GM19455 (cell line): ENCODE measurements around the gene ARAP2.

ENCODE experiments used
- ATAC-seq: cut with Tn5 transposase; IDR thresholded peaks from one replicate; pipeline ENCODE4 v1.9.1; 2021; ENCODE audit not compliant: unreplicated experiment

Gene ARAP2

DNA sequence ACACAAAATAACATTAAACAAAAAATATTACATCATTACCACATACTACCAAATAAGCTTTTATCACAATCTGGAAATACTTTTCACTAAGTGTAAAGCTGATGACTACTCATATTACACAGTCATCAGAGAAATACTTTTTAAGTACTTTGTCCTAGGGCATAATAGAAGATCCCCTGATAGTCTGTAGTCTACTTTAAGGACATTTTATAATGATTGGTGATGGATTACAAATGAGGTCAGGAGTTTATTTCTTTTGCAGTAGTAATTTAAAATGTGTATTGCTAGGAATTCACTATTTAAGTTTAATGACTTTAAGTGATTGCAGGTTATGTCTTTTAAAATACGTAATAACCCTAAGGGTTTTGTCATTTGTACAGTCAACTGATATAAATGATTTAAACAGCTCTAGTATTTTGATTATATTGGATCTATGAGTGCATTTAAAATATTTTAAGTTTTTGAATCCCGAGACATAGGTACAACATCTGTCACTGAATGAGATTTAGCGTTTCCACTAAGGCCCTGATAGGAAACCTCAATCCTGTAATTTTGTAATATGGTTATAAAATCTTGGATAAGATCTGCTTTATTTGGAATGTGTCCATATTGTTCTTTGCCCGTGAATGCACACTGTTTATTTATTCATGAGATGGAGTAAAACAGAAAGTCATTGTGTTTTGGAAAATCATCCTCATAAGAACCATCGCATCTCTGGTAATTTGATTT, 189.5 kb downstream of the ARAP2 start:
- ATAC-seq, result no peak

DNA sequence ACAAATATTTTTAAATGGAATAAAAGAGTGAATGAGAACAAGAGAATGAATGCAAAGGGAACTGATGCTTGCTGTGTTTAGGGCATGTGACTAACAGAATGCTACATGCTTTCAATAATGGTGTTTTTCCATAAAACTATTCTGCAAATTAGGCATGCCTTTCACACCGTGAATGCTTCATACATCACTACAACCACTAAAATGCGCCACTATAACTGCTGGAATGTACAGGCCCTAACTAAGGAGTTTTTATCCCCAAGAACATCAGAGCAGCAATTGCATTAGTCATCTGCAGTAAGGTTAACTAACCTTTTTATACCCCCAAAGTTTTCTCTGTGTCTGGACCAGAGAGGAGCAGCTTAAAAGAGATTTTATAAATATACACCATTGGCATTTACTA, 190.4 kb downstream of the ARAP2 start:
- no peak for ATAC-seq

DNA sequence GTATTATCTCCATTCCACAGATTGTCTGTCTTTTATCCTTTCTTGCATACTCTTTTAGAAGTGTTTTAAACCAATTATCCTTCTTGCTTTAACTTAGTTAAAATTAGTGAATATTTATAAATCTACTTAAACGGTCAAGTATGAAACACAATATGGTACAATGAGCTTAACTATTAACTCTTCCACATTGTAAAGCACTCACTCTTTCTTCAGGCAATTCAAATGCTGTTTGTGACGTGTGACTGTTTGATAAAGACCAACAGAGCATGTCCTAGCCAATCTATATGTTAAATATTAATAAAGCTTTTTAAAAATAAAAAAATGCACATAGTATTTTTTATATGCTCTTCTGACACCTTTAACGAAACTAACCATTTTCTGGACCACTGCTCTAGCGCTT, 192.7 kb downstream of the ARAP2 start:
- ATAC-seq, result no peak

DNA sequence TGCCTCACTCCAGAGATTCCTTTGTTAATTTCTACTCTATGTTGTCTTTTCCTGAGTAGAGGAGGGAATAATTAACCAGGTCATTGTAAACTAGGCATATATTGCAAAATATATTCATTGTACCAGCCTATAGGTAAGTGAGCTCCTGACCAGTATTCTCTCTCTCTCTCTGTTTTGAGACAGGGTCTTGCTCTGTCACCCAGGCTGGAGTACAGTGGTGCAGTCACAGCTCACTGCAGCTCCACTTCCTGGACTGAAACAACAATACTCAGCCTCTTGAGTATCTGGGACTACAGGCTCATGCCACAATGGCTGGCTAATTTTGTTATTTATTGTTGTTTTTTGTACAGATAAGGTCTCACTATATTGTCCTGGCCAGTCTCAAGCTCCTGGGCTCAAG, 198.3 kb downstream of the ARAP2 start:
- no peak for ATAC-seq

DNA sequence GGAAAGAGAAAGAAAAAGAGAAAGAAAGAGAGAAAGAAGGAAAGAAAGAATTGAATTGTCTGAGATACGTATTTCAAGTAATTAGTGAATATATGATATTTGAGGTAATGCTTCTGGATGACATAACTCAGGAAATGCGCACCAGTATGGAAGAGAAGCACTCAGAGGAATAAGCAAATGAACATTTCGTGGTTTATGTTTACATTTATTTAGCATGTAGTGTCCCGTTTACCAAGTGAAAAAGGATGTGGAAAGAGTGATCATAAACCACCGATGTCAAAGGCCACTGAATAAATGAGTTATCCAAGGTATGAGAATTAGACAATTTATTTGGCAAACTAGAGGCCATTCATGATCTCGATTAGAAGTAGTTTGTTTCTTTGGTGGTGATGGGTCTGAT, 200.4 kb downstream of the ARAP2 start:
- ATAC-seq, result no peak

DNA sequence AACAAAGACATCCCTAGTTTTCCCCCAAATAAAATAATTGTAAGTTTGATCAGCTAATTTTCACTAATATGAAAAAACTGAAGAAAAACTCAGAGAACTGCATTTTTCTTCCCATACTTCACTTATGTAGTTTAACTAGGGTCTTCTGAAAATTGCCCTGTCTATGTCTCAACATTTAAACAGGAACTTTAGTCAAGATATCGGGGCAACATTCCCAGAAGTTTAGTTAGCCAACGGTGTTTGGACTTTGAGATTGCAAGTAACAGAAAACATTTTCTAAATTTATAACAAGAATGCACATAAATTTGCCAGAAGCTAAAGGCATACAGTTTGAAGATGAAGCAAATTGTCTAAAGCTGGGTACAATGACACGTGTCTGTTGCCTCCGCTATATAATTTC, 201.1 kb downstream of the ARAP2 start:
- no peak for ATAC-seq

DNA sequence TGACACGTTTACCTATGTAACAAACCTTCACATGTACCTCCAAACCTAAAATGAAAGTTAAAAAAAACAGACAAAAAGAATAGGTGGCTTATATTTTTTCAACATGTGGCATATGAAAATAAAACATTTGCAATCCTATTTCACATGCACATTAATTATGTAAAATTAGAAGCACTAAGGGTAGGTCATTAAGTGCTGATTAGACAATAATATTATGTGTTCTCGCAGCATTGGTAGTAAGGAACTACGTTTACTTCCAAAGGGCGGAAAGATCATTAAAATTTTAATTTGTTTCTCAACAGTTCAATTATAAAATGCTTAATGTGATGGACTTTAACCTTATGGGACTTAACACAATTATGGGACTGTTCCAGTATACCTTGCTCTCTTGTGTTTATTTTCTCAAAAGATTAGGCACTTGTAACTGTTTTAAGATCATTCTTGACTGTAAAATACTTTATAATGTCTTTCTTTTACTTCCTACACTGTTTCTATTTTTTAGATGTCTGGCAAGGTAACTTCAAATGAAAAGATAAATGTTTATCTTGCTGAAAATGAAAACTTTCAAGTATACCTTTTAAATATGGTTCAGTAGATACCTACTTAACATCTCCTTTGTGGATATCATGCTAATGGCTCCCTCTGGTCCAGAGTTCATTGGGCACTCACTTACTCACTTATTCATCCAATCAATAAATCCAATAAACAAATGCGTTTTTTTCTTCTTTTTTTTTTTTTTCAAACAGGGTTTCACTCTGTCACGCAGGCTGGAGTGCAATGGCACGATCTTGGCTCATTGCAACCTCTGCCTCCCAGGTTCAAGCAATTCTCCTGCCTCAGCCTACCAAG, 202.0 kb downstream of the ARAP2 start:
- ATAC-seq, result no peak

DNA sequence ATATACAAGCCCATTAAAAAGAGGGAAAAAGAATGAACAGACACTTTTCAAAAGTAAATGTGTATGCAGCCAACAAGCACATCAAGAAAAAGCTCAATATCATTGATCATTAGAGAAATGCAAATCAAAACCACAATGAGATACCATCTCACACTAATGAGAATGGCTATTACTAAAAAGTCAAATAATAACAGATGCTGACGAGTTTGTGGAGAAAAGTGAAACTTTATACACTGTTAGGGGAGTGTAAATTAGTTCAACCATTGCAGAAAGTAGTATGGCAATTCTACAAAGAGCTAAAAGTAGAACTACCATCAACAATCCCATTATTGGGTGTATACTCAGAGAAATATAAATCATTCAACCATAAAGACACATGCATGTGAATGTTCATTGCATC, 203.0 kb downstream of the ARAP2 start:
- ATAC-seq, result no peak

DNA sequence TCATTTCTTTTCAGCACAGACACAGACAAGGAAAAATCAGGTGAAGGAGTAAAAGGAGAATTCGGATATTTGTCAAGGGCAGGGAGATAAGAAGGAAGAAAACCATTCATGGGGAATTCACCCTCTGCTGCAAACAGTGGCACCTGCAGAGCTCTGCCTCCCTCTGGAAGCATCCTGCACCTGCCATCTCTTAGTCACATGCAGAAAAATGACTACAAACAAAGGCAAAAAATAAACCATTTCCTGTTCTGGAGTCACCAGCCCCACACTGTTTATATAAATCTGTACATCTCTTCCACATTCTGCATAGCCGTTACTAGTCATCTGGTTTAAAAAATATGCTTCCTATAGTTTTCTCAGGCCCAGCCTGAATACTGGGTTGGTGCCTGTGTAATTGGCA, 205.3 kb downstream of the ARAP2 start:
- ATAC-seq, result no peak

DNA sequence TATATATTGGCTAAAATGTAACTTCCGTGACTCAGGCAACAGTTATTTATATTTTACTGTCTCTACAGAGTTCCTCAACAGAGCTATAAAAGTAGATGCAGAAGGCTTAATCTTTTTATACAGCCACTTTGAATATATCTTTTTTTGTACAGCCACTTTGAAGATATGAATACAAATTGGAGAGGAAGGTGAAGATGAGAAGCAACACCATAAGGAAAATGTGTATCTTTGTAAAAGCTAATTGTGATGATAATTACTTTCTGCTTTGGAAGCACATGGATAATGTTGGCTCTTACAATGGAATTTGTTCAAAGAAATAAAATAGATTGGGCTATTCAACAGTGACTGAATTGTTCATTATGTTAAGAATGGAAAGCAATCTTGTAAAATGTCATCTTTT, 205.8 kb downstream of the ARAP2 start:
- no peak for ATAC-seq

DNA sequence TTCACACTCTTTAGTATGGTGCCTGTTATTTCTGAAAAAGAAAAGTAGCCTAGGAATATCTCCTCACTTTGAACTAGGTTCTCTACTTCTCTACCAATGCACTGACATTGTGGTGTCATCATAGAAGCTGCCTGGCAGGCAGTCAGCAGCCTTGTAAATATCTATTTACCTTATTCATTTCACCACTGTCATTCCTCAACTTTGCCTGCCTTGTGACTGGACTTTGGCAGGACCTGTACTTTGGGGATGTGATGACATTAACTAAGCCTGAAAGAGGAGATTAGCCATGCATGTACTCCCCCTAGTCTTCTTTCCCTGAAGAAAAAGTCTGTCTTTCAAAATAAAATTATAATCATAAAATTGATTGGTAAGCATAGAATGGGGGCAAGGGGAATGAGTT, 207.2 kb downstream of the ARAP2 start:
- ATAC-seq, result no peak

DNA sequence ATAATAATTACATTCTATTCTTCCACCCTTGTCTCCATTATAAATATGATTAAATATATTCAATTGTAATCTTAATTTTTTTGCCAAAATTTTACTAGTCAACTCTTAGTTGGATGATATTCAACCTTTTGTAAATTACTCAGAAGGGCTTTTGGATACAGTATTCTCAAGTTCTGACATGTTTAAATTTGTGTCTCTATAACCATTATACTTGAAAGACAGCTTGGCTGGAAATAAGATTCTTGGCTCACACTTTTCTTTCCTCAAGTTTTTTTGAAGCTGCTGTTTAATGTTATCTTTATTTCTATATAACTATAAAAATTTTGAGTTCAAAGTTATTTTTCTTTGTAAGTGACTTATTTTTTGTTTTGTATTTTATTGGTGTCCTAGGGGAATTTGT, 214.4 kb downstream of the ARAP2 start:
- ATAC-seq, result no peak

DNA sequence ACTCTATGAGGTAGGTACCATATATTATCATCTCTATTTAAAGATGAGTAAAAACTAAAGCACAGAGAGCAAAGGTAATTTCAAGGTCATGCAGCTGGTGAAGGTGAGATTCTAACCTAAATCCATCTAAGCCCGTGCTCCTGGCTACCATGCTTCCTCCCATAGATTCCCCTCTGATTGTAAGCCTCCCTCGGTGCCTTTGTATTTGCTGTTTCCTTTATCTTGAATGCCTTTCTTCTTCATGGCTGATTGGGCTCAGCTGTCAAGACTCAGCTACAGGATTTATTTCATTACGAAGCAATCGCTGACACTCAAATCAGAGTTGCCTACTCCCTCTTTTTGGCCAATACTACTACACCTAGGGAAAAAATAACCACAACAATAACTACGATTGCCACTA, 217.1 kb downstream of the ARAP2 start:
- ATAC-seq, result no peak

DNA sequence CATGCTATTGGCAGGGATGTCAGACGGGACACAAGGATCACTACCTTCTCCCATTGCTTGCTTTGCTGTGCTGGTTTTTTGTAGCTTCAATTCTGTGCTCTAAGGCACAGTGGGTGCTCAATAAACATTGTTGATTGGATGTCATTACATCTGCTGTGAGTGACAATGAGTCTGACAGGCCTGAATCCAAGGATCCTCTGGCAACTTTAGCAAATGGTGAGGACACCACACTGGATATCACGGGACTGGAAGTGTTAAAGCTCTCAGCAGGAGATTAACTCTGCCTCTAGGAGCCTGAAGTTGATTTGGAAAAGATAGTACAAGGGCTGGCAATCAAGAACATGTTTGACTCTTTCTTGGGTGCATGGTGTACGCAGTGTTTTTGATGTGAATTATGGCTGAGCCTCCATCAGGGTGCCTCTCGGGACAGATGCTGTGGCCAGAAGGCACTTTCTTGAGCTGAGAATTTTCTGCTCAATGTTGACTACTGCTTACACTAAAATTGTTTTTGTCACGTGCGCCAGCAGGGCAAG, 217.9 kb downstream of the ARAP2 start:
- no peak for ATAC-seq

DNA sequence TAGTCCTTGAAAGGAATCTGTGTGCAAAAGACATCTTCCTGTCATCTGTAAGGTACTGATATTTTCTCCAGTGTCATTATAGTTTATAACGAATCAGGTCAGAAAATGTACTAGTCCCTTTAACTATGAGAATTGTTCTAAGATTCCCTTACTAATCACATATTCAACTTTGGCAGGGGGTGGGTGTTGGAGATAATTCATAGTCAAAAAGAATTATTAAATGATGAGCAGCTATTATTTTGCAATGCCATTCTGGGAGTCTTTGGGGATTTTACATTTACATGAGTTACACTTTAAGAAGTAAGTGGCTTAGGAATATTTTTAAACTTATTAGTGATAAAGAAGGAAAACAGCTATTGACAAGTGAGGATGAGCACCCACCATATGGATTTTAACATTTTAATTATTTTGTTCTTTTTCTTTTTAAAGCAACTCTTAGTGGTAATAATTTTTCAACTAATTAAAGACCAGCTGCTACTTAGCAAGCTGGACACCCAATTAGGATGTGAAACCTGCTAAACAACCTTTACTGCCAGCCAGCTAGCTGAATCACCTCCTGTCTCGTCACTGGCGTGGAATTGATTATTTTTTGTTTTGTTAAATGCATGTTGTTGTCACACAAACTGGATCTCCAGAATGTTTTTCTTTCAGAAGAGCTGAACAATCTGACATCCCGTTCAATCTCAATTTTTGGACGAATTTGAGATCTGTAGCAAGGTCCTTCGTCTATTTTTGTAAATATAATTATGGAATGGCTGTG, 219.2 kb downstream of the ARAP2 start:
- ATAC-seq, result no peak

DNA sequence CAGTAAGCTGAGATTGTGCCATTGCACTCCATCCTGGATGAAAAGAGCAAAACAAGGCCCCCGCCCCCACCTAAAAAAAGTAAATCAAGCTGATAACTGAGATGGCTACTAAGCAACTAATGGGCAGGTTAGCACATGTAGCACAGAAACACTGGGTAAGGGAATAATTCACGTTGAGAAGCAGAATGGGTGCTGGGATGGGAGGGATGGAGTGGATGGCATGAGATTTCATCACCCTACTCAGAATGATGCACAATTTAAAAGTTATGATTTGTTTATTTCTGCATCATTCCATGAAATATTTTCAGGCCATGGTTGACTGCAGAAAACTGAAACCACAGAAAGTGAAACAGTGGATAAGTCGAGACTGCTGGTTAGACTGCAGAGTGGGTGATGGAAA, 224.0 kb downstream of the ARAP2 start:
- ATAC-seq, result no peak
